Progenitor cell of endocrine pancreas (in vitro differentiated cells): ENCODE results near the gene ITM2C. TPM values are rescaled to one million over a fixed set of nuclear protein-coding genes. Genes with fewer than 3 reads are reported as not detected.

ENCODE experiments used
- DNase-seq: peaks from one replicate; pipeline ENCODE4 v3.0.0; 2021; ENCODE audit warnings: low spot score; ENCODE audit not compliant: unreplicated experiment
- H3K27ac Mint-ChIP-seq: 2 replicates; pipeline ENCODE4 v1.8.0; 2021; ENCODE audit warnings: mild to moderate bottlenecking, moderate library complexity, mixed read lengths
- H3K27me3 Mint-ChIP-seq: 2 replicates; pipeline ENCODE4 v1.8.0; 2021; ENCODE audit warnings: mixed read lengths
- H3K36me3 Mint-ChIP-seq: 2 replicates; pipeline ENCODE4 v1.8.0; 2022; ENCODE audit warnings: mixed read lengths; ENCODE audit not compliant: insufficient read depth
- H3K4me1 Mint-ChIP-seq: 2 replicates; pipeline ENCODE4 v1.8.0; 2021; ENCODE audit warnings: low read depth, mixed read lengths
- H3K4me3 Mint-ChIP-seq: 2 replicates; pipeline ENCODE4 v1.8.0; 2021; ENCODE audit warnings: low read depth, mild to moderate bottlenecking, moderate library complexity, mixed read lengths
- H3K9me3 Mint-ChIP-seq: 2 replicates; pipeline ENCODE4 v1.8.0; 2021; ENCODE audit warnings: low read depth, mixed read lengths
- CTCF ChIP-seq: fragments of 200-600 bp; sonication (generic); IDR thresholded peaks from one replicate; pipeline ENCODE4 v1.5.0; 2021; ENCODE audit warnings: antibody characterized with exemption, mild to moderate bottlenecking; ENCODE audit not compliant: unreplicated experiment
- total RNA-seq: library from RNA; stranded (reverse); gene quantifications from 2 replicates; pipeline ENCODE4 v1.2.1, GENCODE V29; 2021

The ITM2C gene
- total RNA-seq, 1 donor from 2014 or later: 169 TPM

GRCh38 chr2:230828272-230828961 is 36.3 kb upstream of the ITM2C start:
- peaks cover 3% of the 10 kb centered on the region for H3K9me3 Mint-ChIP-seq
- no peak for TF ChIP-seq CTCF
- H3K36me3 Mint-ChIP-seq: no peaks in the 10 kb centered on the region
- H3K4me1 Mint-ChIP-seq: no peaks in the 10 kb centered on the region
- H3K27me3 Mint-ChIP-seq: peaks cover 25% of the 10 kb centered on the region
- DNase-seq: no peak
- H3K4me3 Mint-ChIP-seq: no peak overlapping the region
- H3K27ac Mint-ChIP-seq: no peak overlapping the region

- H3K27ac Mint-ChIP-seq: no peak overlapping the region
- no peaks in the 10 kb centered on the region for H3K4me1 Mint-ChIP-seq
- DNase-seq: no peak
- no peak overlapping the region for H3K4me3 Mint-ChIP-seq
- no peak for TF ChIP-seq CTCF
- peaks cover 25% of the 10 kb centered on the region for H3K27me3 Mint-ChIP-seq
- H3K9me3 Mint-ChIP-seq: peaks cover 3% of the 10 kb centered on the region
- no peaks in the 10 kb centered on the region for H3K36me3 Mint-ChIP-seq
Measured at GRCh38 chr2:230829293-230829692, 35.4 kb upstream of the ITM2C start.

- H3K27me3 Mint-ChIP-seq: peaks cover 22% of the 10 kb centered on the region
- no peaks in the 10 kb centered on the region for H3K36me3 Mint-ChIP-seq
- no peak for DNase-seq
- no peaks in the 10 kb centered on the region for H3K4me1 Mint-ChIP-seq
- peaks cover 3% of the 10 kb centered on the region for H3K9me3 Mint-ChIP-seq
- H3K27ac Mint-ChIP-seq: no peak overlapping the region
- H3K4me3 Mint-ChIP-seq: no peak overlapping the region
- no peak for TF ChIP-seq CTCF
Measured at GRCh38 chr2:230829959-230830358, 34.8 kb upstream of the ITM2C start.

GRCh38 chr2:230830428-230830827 is 34.3 kb upstream of the ITM2C start:
- Mint-ChIP-seq H3K27me3 (peaks cover 22% of the 10 kb centered on the region), H3K9me3 (peaks cover 3% of the 10 kb centered on the region), H3K27ac (no peak overlapping the region), H3K36me3 (no peaks in the 10 kb centered on the region), H3K4me3 (no peak overlapping the region), H3K4me1 (no peaks in the 10 kb centered on the region)
- no peak for TF ChIP-seq CTCF
- DNase-seq: no peak

- Mint-ChIP-seq H3K27ac (no peak overlapping the region), H3K9me3 (peaks cover 8% of the 10 kb centered on the region), H3K4me3 (no peak overlapping the region), H3K36me3 (no peaks in the 10 kb centered on the region), H3K4me1 (no peaks in the 10 kb centered on the region), H3K27me3 (peaks cover 17% of the 10 kb centered on the region)
- DNase-seq: no peak
- no peak for TF ChIP-seq CTCF
Measured at GRCh38 chr2:230840301-230840700, 24.4 kb upstream of the ITM2C start.
